Suppressor macrophage treated with lipopolysaccharide for 4 hours (primary cell): ENCODE measurements around the gene CD48.

Source experiments
- DNase-seq: peaks from one replicate; pipeline ENCODE4 v3.0.0-alpha.2; 2020

The CD48 gene

GRCh38 chr1:160651433-160652064 is 60.1 kb downstream of the CD48 start:
- no peak for DNase-seq

DNA sequence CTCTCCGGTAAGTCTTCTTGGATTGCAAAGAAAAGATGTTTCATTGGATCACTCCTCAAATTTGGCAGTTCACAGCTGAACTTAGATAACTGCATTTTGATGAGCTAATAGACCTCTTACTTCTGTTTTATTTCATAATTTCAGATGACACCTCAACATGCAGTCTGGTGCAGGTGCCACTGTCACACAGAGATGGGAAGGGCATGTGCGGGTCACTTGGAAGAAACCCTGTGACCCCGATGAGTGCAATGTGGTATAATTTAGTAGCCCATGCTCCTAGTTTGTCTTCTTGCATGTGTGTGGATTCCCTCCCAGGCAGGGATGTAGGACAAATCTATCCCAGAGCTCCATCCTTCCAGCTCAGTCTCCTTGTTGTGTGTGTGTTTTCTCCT is 64.3 kb downstream of the CD48 start:
- no peak for DNase-seq

DNA sequence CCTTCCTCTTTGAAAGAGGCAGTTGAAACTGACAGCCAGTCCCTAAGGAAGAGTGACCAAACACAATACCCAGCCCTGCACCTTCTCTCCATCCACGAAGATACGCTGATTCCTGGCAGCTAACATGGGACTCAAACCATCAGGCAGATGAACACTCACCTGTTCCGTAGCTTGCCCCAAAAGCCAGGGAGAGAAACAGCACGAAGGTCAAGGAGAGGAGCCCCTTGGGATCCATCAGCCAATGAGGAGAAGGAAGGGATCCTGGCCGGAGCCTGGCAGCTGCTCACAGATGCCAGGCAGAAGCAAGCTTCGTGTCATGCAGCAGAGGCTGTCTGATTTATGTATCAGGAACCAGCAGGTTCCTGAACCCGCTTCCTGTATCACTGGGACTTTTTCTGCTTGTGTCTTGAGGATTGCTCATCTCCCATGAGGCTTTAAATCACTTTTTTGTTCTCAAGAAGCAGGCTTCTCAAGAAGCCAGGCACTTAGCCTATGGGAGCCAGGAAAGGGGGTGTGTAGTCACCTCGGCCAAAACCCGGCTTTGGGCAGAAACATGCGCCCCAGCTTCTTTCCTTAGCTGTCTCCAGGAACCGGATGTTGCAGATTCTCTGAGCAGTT is 64.8 kb downstream of the CD48 start, which contains the start of gene SLAMF1:
SLAMF1 (minus strand) TSS at position 334 of the 618 bp plus-strand sequence; CDS start at position 235, 99 bp downstream.
- peak; percentile 94 for DNase-seq

- DNase-seq: peak; percentile 70
Observed at GRCh38 chr1:160646180-160646579, 65.4 kb downstream of the CD48 start.

DNA sequence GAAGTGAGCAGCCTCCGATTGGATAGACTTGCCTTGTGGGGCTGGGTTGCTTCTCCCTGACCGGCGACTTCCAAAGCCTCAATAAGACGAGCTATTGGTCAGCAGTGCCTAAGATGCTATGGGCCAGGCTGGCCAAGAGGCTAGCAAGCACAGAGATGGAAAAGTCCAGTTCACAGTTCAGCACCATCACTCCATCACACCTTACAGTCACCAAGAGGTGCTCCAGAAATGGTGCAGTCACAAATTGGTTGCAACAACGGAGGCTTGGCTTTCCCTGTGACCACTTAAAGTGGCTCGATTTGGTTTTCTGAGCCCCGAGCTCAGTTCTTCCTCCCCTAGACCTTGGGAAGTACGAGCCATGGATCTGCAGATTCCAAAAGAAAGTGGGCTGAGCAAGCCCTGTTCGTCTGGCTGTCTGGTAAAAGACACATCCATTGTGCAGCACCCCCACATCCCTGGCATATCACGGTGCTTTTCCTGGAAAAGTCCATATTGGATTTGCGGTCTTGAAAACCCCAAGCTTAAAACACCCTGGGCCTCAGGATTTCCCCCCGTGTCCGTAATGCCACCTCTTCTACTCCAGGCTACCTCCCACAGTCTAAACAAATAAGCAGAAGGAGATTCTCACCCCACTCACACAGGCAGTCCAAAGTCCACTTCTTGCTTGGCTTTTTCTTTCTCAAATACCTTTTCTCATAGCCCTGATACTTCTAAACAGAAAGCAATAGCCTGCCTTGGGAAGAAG is 66.1 kb downstream of the CD48 start:
- DNase-seq: peak; percentile 16

- DNase-seq: peak; percentile 7
Observed at GRCh38 chr1:160644399-160644798, 67.2 kb downstream of the CD48 start.

GRCh38 chr1:160643138-160643537 is 68.5 kb downstream of the CD48 start:
- DNase-seq: peak; percentile 9

- peak; percentile 0 for DNase-seq
Observed at GRCh38 chr1:160642281-160642644, 69.4 kb downstream of the CD48 start.

DNA sequence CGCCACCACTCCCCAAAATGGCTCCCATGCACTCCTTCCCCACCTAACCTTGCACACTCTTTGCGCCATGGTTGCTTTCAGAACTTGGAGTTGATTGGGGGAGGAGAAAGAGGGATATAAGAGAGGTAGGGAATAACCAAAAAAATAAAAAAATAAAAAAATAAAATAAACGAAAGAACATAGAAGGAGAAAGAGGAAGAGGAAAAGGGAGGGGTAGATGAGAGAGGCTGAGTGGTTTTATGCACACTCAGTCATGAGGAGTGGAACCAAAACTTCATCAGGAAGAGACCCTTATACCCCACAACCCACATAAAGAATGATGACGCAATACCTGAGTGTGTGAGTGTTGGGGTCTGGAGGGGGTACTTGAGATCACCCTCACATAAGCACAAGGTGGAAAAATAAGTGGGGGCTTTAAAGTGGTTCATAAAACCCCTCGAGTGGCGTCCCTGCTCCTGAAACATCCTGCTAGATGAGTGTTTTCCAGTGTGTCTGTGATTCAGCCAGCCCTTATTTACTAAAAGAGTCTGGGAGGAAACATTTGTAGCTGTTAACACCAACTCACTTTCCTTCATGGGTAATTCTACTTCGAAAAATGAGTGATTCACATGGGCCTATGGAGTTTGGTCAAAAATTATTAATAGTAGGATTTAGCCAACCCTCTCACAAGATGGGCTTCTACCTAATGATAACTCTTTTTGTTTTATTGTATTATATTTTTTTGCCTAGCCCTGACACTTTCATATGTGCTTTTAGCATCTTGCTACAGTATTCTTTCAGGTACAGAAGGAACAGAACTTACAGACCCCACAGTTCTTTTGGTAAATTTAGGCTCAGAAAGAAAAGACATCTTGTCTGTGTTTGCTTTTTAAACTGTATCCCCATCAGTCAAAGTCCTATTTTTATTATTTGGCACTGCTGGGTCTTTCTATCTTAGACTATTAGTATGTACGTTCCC is 70.0 kb downstream of the CD48 start:
- peak; percentile 58 for DNase-seq

DNA sequence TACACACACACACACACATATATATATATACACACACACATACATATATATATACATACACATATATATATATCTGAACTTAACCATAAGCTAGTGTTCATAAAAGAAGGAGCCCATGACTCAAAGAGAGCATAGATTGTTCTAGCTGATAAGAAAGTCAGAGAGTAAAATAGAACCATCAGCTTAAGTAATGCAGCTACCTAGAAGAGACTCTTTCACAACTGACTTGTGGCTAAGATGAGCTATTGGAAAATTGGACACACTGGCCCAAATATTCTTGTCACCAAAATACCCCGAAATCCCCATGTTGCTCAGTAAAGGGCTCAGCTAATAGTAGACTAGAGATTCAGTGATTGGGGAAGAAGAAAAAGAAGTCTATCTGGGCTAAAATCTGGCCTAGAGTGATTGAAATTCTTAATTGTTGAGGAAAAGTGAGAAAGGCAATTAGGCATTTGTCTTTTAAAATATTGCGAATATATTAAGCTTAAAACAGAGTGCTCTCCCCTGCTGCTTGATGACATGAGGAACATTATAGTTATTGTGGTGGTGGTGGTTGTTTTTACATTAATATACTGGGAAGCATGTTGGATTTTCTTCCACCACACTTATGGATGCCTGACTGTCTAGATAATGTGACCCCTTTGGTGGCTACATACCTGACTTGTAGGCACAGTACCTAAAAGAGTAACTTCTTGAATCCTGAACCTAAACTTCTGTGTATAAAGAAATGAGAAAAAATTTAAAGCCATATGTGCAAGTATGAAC is 71.1 kb downstream of the CD48 start:
- DNase-seq: peak; percentile 61

DNA sequence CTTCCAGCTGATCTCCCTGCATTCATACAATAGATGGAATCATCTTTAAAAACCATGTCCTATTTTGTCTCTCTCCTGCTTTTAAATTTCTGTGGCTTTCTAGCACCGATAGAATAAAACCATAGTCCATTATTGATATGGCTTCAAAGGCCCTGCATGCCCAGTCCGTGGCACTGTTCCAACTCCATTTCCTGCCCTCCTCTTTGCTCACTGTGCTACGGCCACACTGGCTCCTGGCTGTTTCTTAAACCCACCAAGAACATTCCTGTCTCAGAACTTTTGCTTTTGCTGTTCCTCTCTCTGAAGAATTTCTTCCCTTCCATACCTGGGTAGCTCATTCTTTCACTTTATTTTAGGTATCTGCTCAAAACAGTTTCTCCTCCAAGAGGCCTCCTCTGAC is 72.0 kb downstream of the CD48 start:
- DNase-seq: no peak

- DNase-seq: no peak
Observed at GRCh38 chr1:160638926-160639325, 72.7 kb downstream of the CD48 start.

DNA sequence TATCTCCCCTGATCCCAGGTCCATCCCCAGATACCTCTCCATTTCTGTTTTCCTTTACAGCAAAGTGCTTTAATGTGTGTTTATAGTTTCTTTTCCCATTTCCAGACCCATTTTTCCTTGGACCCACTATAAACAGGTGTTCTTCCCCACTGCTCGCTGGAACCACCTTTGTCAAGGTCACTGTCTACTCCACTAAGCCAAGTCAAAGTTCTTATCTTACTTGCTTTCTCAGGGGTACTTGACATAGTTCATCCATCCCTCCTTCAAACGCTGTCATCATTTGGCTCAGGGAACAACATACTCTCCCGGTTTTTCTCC is 73.1 kb downstream of the CD48 start:
- no peak for DNase-seq

DNA sequence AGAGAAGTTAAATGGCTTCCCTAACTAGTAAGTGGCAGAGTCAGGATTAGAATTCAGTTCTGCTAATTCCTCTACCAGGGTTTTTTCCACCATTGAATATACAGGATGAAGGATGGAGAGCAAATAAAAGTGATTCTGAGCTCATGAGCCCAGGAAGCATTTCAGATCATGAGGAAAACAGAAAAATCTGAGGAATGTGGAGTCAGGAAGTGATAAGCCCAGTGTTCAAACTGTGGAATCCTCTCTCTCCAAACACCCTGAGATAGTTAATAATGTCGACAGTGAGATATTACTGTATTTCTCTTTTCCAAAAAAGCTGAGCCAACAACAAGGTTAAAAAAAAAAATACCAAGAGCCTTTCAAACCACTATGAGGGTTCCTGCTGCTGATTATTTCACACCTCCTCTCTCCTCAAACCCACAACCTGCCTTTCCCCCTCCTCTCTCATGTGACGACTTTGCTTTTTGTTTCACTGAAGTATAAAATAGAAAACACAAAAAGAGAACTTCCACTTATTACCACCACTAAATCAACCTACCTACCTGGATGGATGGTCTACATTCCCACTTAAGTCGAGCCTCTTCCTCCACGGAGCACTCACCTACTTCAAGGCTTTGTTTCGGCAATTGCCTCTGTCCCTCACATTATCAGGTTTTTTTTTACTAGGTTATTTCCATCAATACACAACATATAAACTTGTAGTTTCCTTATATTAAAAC is 73.6 kb downstream of the CD48 start:
- DNase-seq: no peak

GRCh38 chr1:160637065-160637464 is 74.6 kb downstream of the CD48 start:
- no peak for DNase-seq

- no peak for DNase-seq
Observed at GRCh38 chr1:160636547-160636946, 75.1 kb downstream of the CD48 start.

- DNase-seq: no peak
Observed at GRCh38 chr1:160636076-160636475, 75.5 kb downstream of the CD48 start.

GRCh38 chr1:160634543-160635491 is 76.8 kb downstream of the CD48 start:
- no peak for DNase-seq

- no peak for DNase-seq
Observed at GRCh38 chr1:160633330-160633903, 78.2 kb downstream of the CD48 start.

GRCh38 chr1:160631983-160632625 is 79.5 kb downstream of the CD48 start:
- DNase-seq: no peak
